HG03064 (cell line): ENCODE data around the gene GIPC3.
A peak's percentile ranks its signal among the peaks of the same experiment; 100 is the strongest.
"Not testable (repeated sequence)": the region's sequence is repeated elsewhere in the genome, so short reads cannot be mapped to it uniquely, and the experiment has no call there.

Experiments used
- ATAC-seq: cut with Tn5 transposase; IDR thresholded peaks from one replicate; pipeline ENCODE4 v1.9.1; 2021; ENCODE audit warnings: low read depth; ENCODE audit not compliant: unreplicated experiment

Gene GIPC3

DNA sequence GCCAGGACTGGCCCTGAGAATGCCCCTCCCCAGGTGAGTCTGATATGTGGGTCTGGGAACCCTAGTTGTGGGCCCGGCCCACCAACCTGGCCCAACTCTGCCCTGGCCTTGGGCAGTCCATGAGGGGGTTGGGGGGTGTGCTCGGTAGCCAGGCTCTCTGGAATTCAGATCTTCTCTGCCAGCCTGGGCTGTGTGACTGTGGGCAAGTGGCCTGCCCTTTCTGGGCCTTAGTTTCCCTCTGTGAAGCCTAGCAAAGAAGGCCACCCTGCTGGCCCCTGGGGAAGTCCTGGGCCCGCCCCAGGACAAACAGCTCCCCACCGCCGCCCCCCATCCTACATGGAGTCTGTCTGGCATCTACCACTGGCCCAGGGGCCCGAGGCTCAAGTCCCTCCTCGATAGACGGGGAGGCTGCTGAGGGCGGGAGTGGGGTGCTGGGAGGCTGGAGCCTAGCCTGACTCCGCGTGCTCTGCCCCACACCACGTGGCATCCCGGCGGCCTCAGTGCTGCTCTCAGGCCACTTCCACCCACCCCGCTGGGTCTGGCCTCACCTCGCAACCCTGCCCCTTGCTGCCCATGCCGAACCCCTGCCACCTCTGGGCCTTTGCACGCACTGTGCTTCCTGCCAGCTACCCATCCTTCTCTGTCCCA lies 29.7 kb downstream of the GIPC3 start:
- ATAC-seq, result no peak

DNA sequence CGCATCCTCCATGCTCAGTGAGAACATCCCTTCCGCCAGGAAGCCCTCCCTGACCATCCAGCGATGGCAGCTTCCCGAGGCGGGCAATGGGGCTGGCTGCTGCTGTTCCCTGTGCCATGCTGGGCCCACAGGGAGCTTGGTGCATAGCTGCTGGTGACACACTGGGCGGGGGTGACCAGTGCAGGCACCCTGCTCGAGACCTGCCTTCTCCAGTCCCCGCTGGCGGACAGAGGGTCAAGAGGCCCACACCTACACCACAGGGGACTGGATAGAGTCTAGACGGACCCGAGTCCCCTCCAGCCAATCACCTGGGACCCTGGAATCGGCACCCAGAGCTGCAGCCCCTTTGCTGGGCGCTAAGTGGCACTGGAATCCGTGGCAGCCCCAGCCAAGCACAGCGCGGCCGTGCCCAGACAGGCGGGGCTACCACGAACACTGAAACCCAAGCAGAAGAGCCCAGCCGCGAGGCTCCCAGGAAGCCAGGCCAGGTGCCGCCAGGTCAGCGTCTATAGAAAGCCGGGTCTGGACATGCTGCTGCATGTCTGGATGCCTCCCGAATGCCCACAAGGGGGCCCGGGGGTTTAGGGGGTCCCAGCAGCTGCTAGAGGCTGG lies 30.4 kb downstream of the GIPC3 start:
- no peak for ATAC-seq

DNA sequence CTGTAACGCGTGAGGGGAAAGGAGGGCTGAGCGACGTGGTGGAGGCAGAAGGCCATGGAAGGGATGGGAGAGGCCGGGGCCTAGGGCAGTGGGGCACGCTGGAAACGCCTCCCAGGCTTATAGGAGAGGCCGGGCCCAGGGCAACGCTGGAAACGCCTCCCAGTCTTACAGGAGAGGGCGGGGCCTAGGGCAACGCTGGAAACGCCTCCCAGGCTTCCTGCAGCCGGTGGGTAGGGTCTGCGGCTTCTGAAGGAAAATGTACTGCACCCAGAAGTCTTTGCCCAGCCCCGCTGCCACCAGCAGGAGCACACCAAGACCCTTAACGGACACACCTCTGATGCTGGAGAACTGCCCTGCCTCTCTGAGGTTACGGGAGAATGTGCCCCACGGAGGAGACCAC lies 32.2 kb downstream of the GIPC3 start:
- ATAC-seq, result no peak

DNA sequence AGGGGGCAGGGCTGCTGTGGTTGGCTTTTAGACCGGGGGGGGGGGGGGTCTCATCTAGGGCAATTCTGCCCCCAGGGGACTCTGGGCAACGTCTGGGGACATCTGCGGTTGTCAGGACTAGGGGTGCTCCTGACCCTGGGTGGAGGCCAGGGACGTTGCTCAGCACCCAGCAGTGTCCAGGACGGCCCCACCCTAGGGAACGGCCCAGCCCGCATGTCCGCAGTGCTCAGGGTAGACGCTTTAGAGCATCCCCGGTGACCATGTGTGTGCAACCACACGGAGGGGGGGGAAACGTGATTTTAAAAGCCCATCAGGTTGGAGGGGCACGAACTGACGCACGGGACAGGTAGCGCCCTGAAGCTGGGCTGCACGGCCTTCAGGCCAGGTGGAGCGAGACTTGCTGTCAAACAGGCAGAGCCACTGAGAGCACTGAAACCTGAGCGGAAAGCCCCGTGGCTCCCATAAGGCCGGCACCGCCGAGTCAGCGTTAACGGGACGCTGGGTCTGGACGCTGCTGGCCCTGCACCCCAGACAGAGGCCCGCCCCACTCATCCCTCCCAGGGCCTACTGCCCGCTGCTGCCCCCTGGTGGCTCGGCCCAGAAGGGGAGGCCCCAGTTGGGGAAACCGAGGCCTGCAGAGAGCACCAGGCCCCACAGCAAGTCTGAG lies 33.0 kb downstream of the GIPC3 start:
- no peak for ATAC-seq

DNA sequence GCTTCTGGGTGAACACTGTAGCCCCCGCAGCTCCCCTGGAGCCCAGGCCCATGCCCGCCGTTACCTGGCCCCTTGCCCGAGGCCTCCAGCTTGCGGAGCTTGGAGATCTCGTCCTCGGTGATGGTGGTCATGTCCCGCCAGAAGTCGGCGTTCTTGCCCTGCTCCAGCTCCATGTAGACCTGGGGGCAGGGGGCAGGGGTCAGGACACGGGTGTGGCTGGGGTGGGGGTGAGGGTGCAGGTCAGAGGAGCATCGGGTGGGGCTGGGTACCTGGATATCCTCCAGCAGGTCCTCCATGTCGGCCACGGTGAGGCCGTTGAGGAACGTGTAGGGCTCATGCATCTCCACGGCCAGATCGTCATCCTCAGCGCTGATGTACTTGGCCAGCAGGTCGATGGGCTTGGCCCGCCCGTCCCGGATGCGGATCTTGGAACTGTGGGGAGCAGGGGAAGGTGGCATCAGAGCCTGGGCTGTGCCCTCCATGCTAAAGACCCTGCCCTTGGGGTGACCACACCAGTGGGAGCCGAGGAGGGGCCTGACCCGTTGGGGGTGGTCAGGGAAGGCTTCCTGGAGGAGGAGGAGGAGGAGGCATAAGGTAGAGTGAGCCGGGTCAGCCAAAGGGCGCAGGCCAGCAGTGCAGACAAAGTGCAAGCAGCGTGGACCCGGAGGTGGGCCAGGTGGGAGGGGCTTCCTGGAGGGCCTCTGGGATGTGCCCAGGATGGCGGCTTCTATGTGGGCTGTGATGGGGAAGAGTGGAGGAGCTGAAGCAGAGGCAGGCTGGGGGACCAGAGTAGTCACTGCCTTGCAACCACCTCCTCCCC lies 33.7 kb downstream of the GIPC3 start:
- no peak for ATAC-seq

DNA sequence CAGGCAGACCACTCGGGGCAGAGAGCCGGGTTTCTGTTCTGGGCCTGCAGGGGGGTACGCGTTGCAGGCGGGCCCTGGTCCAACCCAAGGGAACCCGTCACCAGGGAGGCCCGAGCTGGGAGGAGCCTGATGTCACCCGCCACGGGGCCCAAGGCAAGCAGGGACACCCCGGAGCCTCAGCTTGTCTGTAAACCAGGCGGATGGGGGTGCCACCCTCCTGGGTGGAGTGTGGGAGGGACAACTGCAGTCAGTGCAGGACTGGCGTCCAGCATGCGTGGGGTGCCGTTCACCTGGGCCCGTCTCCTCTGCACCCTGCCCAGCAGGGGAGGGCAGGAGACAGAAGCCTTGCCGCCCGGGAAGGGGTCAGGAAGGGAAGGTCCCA lies 34.3 kb downstream of the GIPC3 start:
- ATAC-seq, result no peak

DNA sequence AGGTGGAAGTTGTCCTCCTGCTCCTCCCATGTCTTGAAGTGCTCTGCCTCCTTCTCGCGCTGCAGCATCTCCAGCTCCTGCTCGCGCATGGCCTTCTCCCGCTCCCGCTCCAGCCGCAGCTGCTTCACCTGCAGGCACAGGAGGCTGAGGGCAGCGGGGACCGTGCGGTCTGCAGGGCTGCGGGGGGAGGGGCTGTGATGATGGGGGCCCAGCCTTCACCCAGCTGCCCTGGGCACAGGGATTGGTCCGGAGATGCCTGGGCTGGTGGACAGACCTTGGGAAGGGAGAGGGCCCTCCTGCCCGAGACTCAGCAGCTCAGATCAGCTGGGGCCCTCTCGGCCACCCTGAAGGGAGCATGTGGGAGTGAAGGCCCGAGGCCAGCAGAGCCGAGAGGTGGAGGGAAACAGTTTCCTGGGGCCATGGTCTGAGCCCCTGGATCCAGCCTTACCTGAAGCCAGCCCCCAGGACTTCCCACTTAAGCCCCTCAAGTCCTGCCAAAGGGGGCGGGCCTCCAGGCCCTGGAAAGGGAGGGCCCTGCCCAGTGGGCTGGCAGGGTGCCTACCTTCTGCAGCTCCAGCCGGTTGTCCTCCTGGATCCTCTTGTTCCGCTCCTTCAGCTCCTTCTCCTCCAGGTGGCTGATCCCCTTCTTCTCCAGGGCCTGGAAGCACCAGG lies 35.0 kb downstream of the GIPC3 start:
- no peak for ATAC-seq

DNA sequence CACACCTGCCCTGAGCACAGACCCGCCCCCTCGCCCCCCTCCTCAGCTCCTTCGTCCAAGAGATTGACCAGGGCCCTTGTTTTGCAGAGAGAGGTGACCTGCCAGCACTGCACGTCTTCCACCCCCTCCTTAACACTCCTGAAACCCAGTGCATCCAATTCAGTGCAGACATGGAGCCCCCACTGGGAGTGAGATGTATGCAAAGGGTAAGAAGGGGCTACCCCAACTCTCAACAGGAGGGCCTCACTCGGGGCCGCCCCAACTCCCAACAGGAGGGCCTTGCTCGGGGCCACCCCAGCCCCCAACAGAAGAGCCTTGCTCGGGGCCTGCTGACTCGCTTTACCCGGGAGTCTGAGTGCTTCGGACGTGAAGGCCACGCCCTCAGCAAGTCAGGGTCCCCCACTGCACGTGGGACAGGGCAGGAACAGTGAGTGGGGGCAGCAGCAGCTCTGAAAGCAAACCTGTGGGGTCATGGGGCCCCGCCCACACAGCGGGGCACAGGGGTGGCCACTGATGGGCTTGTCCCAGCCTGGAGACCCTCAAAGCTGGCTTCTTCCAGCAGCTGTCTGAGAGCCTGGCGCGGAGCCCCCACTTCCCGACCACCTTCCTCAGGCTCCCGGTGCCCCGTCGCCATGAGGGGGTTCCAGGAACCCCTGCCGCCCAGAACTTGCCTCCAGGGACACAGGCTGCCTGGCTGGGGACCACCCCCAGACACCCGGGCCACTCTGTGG lies 35.7 kb downstream of the GIPC3 start:
- ATAC-seq, result no peak

DNA sequence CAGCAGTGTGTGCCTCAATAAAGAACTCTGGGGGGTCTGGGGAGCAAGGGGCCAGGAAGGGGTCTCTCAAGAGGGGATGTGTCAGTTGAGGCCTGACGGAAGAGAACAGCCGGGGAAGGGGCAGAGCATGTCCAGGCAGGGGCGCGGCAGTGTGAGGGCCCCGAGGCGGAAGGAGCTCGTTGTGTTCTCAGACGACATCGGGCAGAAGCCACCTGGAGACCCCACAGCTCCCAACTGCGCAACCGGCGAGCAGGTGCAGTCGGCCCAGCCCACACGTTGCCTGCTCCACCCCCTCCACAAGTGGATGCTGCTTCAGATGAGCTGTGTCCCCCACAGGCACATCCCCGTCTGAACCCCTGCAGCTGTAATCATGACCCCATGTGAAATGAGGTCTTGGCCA lies 36.4 kb downstream of the GIPC3 start:
- no peak for ATAC-seq

DNA sequence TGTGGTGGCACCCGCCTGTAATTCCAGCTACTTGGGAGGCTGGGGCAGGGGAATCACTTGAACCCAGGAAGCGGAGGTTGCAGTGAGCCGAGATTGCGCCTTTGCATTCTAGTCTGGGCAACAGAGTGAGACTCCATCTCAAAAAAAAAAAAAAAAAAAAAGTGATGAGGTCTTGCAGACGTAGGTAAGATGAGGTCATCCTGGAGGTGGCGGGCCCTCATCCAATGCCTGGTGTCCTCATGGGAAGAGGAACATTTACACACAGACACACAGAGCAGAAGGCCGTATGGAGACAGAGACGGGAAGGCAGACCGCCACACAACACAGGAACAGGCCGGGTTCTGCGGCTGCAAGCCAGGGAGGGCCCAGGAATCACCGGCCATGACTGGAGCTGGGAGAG lies 36.9 kb downstream of the GIPC3 start:
- ATAC-seq, result no peak

DNA sequence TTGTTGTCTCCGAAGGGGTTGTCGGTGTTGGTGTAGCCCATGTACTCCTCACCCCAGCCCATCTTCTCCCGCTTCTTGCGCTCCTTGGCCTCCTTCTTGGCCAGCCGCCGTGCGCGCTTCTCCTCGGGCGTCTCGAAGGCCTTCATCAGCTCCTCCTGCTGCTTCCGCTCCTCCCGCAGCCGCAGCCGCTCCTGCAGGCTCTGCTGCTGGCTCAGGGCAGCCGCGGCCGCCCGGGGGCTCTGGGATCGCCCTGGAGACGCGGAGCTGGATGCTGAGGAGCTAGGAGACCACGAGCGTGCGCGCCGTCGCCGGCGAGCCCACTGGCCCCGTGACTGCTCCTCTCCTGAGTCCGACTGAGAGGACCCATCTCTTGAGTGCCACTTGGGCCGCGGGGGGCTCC lies 38.4 kb downstream of the GIPC3 start:
- ATAC-seq, result no peak

DNA sequence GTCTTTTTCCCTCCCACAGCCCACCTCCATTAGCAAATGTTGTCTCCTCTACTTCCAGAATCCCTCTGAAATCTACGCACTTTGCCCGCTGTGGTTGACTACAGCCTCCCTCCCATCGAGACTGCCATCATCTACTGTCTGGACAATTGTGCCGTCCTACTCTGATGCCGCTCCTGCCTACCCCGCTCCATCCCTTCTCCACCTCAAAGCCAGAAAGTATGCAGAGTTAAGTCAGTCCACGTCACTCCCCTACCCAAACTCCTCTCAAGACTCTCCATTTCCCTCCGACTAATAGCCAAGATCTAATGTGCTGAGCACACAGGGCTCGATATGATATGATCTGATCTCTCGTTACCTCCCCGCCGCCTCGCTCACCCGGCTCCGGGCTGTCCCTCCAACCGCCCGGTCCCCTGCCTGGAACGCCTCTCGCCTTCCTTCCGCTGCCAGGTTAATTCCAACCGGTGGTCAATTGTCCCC lies 40.8 kb downstream of the GIPC3 start:
- ATAC-seq, result peak; percentile 15

DNA sequence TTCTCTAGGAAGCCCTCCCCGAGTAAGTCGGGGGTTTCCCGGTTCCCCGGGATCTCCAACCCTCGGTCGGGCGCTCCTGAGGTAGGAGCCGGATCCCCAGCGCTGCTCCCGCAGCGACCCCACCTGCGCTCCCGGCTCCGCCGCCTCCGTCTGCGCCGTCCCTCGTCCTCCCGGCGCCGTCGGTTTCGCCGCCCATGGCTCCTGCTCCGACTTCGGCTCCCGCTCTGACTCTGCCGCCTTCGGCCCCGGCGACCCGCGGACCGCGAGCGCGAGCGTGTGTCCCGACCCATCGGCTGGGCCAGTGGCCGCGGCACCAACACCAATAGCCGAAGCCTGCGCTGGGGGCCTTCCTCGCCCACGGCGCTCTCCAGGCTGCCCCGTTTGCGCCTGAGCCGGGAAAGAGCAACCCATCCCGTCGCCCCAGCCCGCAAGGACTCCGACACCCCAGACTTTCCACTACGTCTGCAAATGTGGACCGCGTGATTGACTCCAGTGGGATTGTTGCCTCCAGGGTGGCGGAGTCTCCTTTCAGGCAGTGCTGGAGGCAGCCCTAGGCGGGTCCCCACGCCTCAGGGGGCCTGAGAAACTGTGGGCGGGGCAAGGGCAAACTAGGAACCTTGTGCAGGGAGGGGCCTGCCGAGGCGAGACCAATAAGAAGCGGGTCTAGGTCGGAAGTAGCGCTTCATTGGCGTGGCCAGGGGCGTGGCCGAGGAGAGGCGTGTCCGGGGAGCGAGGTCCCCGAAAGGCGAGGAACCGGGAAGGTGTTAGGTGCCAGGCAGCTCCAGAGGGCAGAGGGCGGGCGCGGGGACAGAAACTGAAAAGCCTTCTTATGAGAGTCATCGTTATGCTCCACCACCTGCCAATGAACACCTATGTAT lies 41.4 kb downstream of the GIPC3 start, which contains the start of gene CACTIN:
CACTIN (minus strand) TSS at position 318 of the 878 bp plus-strand sequence; CDS start at position 290, 28 bp downstream.
- peak; percentile 71 for ATAC-seq

DNA sequence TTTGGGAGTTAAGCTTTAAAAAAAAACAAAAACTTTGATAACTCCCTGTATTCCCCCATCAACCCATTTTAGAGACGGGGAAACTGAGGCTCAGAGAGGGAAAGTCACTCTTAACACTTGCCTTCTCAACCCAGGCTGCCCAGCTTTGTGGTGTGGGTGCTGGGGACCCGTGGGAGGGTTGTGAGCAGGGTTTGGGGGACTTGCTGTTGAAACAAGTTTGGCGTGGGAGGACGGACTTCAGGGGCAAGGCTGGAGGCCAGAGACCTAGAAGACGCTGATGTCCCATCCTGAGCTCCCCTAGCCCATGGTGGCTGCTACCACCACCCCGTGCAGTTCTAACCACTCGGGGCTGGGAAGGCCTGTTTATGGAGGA lies 42.1 kb downstream of the GIPC3 start:
- ATAC-seq, result no peak

DNA sequence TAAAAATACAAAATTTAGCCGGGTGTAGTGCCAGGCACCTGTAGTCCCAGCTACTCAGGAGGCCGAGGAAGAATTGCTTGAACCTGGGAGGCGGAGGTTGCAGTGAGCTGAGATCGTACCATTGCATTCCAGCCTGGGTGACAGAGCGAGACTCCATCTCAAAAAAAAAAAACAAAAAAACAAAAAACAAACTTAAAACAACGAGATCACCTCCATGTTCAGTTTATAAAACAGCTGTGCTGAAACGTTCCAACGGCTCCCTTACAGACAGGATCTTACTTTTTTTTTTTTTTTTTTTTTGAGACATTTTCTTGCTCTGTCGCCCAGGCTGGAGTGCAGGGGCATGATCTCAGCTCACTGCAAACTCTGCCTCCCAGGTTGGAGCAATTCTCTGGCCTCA lies 43.5 kb downstream of the GIPC3 start:
- not testable (repeated sequence) for ATAC-seq

DNA sequence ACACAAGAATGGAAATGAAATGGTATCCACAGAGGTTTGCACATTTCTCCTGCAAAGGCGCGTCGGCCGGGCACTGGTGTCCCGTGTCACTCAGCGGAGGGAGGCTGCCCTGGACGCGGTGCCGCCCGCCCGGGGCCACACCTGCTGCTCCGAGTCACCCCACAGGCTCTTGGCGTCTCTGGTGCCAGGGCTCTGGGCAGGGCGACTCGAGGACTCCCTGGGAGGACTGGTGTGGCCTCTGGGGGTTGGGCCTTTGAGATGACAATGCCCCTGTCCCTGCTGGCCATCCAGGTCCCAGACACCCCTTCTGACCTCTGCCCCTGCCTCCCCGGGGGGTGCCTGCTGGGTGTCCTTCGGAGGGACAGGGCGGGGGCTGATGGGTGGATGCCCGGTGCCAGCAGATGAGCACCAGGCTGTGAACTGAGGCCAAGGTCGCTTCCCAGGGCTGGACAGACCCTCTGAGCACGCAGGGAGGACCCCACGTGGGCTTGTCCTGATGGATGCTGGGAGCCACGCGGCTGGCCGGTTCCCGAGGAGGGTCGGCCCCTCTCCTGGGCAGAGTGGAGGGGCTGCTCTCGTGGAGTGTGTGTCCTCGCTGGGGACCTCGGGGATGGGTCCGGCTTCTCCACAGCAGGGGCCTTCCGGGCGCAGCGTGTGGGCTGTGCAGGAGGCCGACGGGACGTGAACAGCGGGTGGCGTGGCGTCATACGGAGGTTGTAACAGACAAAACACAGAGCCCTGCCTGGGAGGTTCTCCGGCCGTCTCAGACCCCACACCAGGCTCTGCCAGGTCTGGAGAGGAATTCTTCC lies 46.0 kb downstream of the GIPC3 start:
- no peak for ATAC-seq

DNA sequence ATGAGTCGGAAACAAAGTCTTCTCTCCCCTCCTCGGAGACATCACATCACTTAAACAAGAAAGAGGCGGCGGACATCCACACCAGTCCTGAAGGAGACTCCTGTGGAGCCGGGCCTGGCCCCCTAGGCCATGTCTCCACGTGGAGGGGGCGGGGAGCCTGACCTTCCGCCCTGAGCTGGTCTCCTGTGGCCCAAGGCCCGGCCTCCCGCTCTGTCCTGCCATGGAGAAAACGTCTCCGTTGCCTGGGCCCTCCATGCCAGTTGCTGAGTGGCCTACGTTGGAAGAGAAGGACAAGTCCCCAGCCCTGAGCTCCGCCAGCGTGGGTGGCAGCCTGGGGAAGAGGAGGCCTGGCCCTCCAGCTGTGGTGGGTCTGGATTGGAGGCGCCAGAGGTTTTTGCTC lies 46.8 kb downstream of the GIPC3 start:
- ATAC-seq, result no peak
